Heart right ventricle (tissue), 16 donors: ENCODE measurements around the gene USP12. TPM values are rescaled to one million over a fixed set of nuclear protein-coding genes. Genes with fewer than 3 reads are reported as not detected.

ENCODE experiments used
- ATAC-seq, 8 donors: fragments of 200-7000 bp; cut with Tn5 transposase; one replicate each; pipeline ENCODE4 v1.9.1; 2020; ENCODE audit warnings: mild to moderate bottlenecking in 8 of 8, moderate library complexity in 8 of 8, moderate number of reproducible peaks in 1 of 8
- DNase-seq, 2 donors: peaks; one replicate each; pipeline ENCODE4 v3.0.0-alpha.2; 2020
- H3K27ac ChIP-seq, 10 donors: fragments of 200-600 bp; sonication (generic) in 2 of 10; one replicate each; pipeline versions ENCODE4 v1.5.0 to v1.8.0; 2020 to 2022; ENCODE audit warnings: mild to moderate bottlenecking in 3 of 10
- H3K27me3 ChIP-seq, 7 donors: fragments of 200-600 bp; one replicate each; pipeline ENCODE4 v1.8.0; 2021 to 2022; ENCODE audit warnings: mild to moderate bottlenecking in 2 of 7
- H3K36me3 ChIP-seq, 9 donors: fragments of 200-600 bp; sonication (generic) in 1 of 9; one replicate each; pipeline versions ENCODE4 v1.5.0 to v1.8.0; 2020 to 2022; ENCODE audit warnings: mild to moderate bottlenecking in 2 of 9
- H3K4me1 ChIP-seq, 9 donors: fragments of 200-600 bp; sonication (generic) in 1 of 9; one replicate each; pipeline versions ENCODE4 v1.5.0 to v1.8.0; 2020 to 2022; ENCODE audit warnings: mild to moderate bottlenecking in 4 of 9
- H3K4me3 ChIP-seq, 10 donors: fragments of 200-600 bp; sonication (generic) in 2 of 10; one replicate each; pipeline versions ENCODE4 v1.5.0 to v1.8.0; 2020 to 2022; ENCODE audit warnings: mild to moderate bottlenecking in 7 of 10, moderate library complexity in 2 of 10
- H3K9me3 ChIP-seq, 11 donors: fragments of 200-600 bp in 10 of 11; sonication (generic) in 2 of 11; one replicate each; pipeline versions ENCODE4 v1.5.0 to v1.8.0; 2013 to 2022; ENCODE audit warnings: mild to moderate bottlenecking in 2 of 11, control low read depth in 1 of 11, moderate library complexity in 1 of 11
- CTCF ChIP-seq, 9 donors: fragments of 200-600 bp; sonication (generic) in 2 of 9; IDR thresholded peaks; one replicate each; pipeline versions ENCODE4 v1.5.0 to v1.8.0; 2021 to 2022; ENCODE audit warnings: antibody characterized with exemption in 9 of 9, mild to moderate bottlenecking in 5 of 9, moderate library complexity in 1 of 9
- WGBS, 2 donors: extraction: QIAGEN DNeasy Blood & Tissue Kit; methylation state at CpG; one replicate each; pipeline ENCODE4 v1.1.7; 2013; ENCODE audit warnings: inconsistent platforms in 1 of 2; 5-methylcytosine and 5-hydroxymethylcytosine counted together
- intact Hi-C, 10 donors: fragments of 100-400 bp; cut with DNase I; formaldehyde crosslinking; loops; one replicate each; pipeline versions ENCODE4 v1.11.1 to v1.14.2; 2022
- polyA plus RNA-seq, 2 donors: library from polyadenylated mRNA; stranded (reverse); fragments of 200-250 nt; gene quantifications; one replicate each; pipeline ENCODE4 v1.2.3, GENCODE V29; 2013
- total RNA-seq, 10 donors: library from RNA; stranded (reverse); fragmentation: NEBNext Ultra II Directional in 3 of 10; extraction: Animal tissue kit (Norgen Biotek cat#: 25700) in 3 of 10; gene quantifications; one replicate each; pipeline versions ENCODE4 v1.2.1 to v1.2.4, GENCODE V29; 2021 to 2023
- donor health status: Arrhythmogenic right ventricular cardiomyopathy.
- donor health status: ischemic (EF 13 %, LVEDD 7.1; RV severe dilation, severe dysfunction).
- donor health status: healthy with polysubstance abuse.
- donor health status: DM: no; HTN: yes; CAD: no.
- donor health status: DM: no; HTN: no; CAD: no.
- donor health status: ischemic (EF 25% LVEDD 6.9; RV normal size, moderate dysfunction).
- donor health status: ischemic (EF 25% LVEDD 5.7; RV mildly dilated, moderate dysfunction).
- donor health status: healthy.
- donor health status: DM: yes; HTN: yes; CAD: no.
- donor health status: Ischemic cardiomyopathy.
- donor health status: ischemic (EF 35%, LVEDD 5.7; RV mildly dilated, moderate dysfunction).
- donor health status: nonischemic (EF 11% LVEDD 7.7; RV severe dilation, severe dysfunction).
- donor health status: DM: yes; HTN: yes; CAD: no.
- donor health status: PGD.
- donor health status: ischemic (EF 29% LVEDD 5.4; RV normal size, mild dysfunction).
- donor health status: nonischemic (EF 23%, LVEDD 6.1; RV moderate dilation, normal function).

USP12 gene
- total and polyA plus RNA-seq, 12 donors, result 4.3 to 22.9 (median 19.0) TPM

DNA sequence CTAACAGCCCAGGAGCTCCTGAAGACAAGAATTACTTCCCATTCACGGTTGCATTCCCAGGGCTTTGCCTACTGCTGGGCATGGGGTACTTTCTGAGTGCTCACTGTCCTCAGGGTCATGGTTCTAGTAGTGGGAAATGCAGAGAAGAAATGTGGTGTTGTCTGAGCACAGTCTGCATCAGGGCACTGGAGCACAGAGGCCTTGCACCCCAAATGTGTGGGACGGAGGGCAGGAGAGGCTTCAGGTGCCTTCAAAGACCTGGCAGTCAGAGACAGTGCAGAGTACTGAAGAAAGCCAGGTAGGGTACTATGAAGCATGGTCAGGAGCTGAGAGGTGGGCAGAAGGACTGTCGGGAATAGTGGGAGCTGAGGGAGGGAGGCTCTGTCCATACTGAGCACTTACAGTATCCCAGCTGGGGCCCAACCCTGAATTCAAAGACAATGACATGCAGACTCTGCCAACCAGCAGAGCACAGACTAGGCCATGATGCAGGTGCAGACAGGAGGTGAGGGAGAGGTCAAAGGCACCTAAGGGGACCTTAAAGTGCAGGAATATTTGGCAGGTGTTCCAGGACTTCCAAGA, 144.4 kb downstream of the USP12 start:
- DNase-seq (no peak), ATAC-seq (no peak)
- no peaks in the 10 kb centered on the region for H3K36me3 ChIP-seq
- intact Hi-C loops, result no loop called here
- 78 to 84% methylated on average over 3 of the region's 3 CpGs for WGBS, 2 donors
- no peak for TF ChIP-seq CTCF (IDR thresholded peaks at IDR 0.05)
- H3K27me3 ChIP-seq, result peaks cover 0 to 6% (median 0%) of the 10 kb centered on the region in 7 donors
- no peak overlapping the region for H3K27ac ChIP-seq
- H3K9me3 ChIP-seq, result no peaks in the 10 kb centered on the region
- H3K4me1 ChIP-seq, result no peaks in the 10 kb centered on the region
- no peak overlapping the region for H3K4me3 ChIP-seq

DNA sequence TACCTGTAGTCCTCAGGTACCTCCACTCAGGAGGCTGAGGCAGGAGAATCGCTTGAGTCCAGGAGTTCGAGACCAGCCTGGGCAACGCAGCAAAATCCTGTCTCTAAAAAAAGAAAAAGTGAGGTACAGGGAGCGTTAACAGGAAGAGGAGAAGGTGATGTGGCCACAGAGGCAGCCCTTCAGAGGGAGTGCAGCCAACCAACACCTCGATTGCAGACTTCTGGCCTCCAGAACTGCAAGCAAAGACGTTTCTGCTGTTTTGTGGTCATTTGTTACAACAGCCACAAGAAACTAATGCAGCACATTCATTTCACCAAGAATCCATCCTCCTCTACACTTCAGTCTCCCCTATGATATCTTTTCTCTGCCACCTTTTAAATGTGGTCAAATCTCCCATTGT, 145.2 kb downstream of the USP12 start:
- Histone ChIP-seq H3K4me1 (no peaks in the 10 kb centered on the region), H3K9me3 (no peaks in the 10 kb centered on the region), H3K4me3 (no peak overlapping the region), H3K36me3 (no peaks in the 10 kb centered on the region), H3K27ac (no peak overlapping the region), H3K27me3 (peaks cover 0 to 6% (median 0%) of the 10 kb centered on the region in 7 donors)
- ATAC-seq (no peak), DNase-seq (no peak)
- TF ChIP-seq CTCF (IDR thresholded peaks at IDR 0.05), result no peak
- intact Hi-C loops, result no loop called here
- WGBS, 2 donors, result 79 to 85% methylated on average over 6 of the region's 6 CpGs

DNA sequence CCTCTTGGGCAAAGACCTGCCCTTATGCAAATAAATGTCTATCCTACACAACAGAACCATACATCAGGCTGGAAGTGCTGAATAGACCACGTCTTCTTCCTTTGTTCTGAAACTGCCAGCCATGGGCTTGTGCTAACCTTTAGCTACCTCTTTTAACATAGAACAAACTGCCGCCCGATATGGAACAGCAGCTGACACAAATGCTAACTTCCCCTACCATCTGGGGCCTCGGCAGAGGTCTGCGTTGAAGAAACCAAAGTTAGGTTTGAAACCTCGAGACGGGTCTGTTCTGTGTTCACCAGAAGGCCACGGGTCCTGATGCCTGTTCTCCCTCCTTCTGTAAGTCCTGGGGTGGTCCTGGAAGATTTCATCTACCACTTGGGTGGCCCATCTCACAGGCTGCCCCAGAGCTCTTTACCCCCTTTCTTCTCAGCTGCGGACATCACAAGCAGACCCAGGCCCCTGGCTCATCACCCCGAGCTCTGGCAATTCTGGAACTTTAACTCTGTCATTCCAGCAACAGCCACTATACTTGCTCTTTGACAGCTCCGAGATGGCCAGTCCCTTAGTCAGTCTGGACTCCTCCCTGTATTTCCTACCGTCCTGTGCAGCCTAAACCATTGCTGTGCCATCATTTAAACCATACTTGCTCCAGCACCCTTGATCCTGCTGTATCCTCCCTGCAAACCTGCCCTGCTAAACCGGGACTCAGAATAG, 146.7 kb downstream of the USP12 start:
- Histone ChIP-seq H3K4me1 (no peaks in the 10 kb centered on the region), H3K4me3 (no peak overlapping the region), H3K27ac (no peak overlapping the region), H3K9me3 (no peaks in the 10 kb centered on the region), H3K36me3 (no peaks in the 10 kb centered on the region), H3K27me3 (peaks cover 0 to 6% (median 0%) of the 10 kb centered on the region in 7 donors)
- WGBS, 2 donors, result 74 to 77% methylated on average over 13 of the region's 13 CpGs
- TF ChIP-seq CTCF (IDR thresholded peaks at IDR 0.05), result no peak
- no peak for ATAC-seq
- intact Hi-C loops, result no loop called here
- DNase-seq, result no peak

- Histone ChIP-seq H3K9me3 (no peaks in the 10 kb centered on the region), H3K27me3 (peaks cover 0 to 6% (median 0%) of the 10 kb centered on the region in 7 donors), H3K36me3 (no peaks in the 10 kb centered on the region), H3K4me1 (no peaks in the 10 kb centered on the region), H3K27ac (no peak overlapping the region), H3K4me3 (no peak overlapping the region)
- ATAC-seq, result no peak
- no peak for DNase-seq
- WGBS, 2 donors, result 86 to 87% methylated on average over 2 of the region's 2 CpGs
- intact Hi-C loops, result no loop called here
- TF ChIP-seq CTCF (IDR thresholded peaks at IDR 0.05), result no peak
Observed at GRCh38 chr13:27024074-27024461, 147.5 kb downstream of the USP12 start.
